GM19043 (cell line): ENCODE measurements around the gene FAU.

Experiments used
- ATAC-seq: cut with Tn5 transposase; IDR thresholded peaks from one replicate; pipeline ENCODE4 v1.9.1; 2021; ENCODE audit warnings: low read depth; ENCODE audit not compliant: unreplicated experiment

Gene FAU

GRCh38 chr11:65136515-65137096, 14.7 kb upstream of the FAU start:
- no peak for ATAC-seq

- ATAC-seq, result no peak
Observed at GRCh38 chr11:65135633-65136145, 13.8 kb upstream of the FAU start.

- ATAC-seq, result peak; percentile 62
Observed at GRCh38 chr11:65134952-65135632, 13.2 kb upstream of the FAU start.

- ATAC-seq, result peak; percentile 44
Observed at GRCh38 chr11:65134240-65134951, 12.5 kb upstream of the FAU start, which contains the start of gene SYVN1. Gene SYVN1 (minus strand): TSS chr11:65134519. CDS start chr11:65133601, 918 bp downstream.

GRCh38 chr11:65133724-65134123, 11.8 kb upstream of the FAU start:
- ATAC-seq, result no peak

GRCh38 chr11:65132988-65133700, 11.2 kb upstream of the FAU start:
- ATAC-seq, result no peak

GRCh38 chr11:65132238-65132987, 10.5 kb upstream of the FAU start:
- ATAC-seq, result no peak

- ATAC-seq, result no peak
Observed at GRCh38 chr11:65131895-65132237, 9.9 kb upstream of the FAU start.

GRCh38 chr11:65131417-65131776, 9.5 kb upstream of the FAU start:
- no peak for ATAC-seq

- ATAC-seq, result no peak
Observed at GRCh38 chr11:65130631-65131416, 8.9 kb upstream of the FAU start.

- ATAC-seq, result no peak
Observed at GRCh38 chr11:65129649-65130441, 7.9 kb upstream of the FAU start.

GRCh38 chr11:65128182-65129145, 6.5 kb upstream of the FAU start:
- ATAC-seq, result no peak

GRCh38 chr11:65127473-65128181, 5.7 kb upstream of the FAU start:
- ATAC-seq, result no peak

GRCh38 chr11:65126624-65127274, 4.8 kb upstream of the FAU start:
- ATAC-seq, result no peak

GRCh38 chr11:65125197-65126056, 3.5 kb upstream of the FAU start:
- ATAC-seq, result no peak
